Esophagus (tissue), 2 donors: ENCODE data around the gene CHST11. TPM values are rescaled to one million over a fixed set of nuclear protein-coding genes. Genes with fewer than 3 reads are reported as not detected.

ENCODE experiments used
- H3K27ac ChIP-seq, 2 donors: one replicate each; pipeline ENCODE4 v1.5.1; 2013; ENCODE audit warnings: low read depth in 2 of 2, mild to moderate bottlenecking in 2 of 2, inconsistent platforms in 1 of 2, low read length in 1 of 2, moderate library complexity in 1 of 2
- H3K27me3 ChIP-seq, 2 donors: one replicate each; pipeline ENCODE4 v1.6.1; 2013; ENCODE audit warnings: low read length in 2 of 2, control low read depth in 1 of 2, mild to moderate bottlenecking in 1 of 2; ENCODE audit not compliant: insufficient read depth in 2 of 2, control insufficient read depth in 1 of 2
- H3K36me3 ChIP-seq, 2 donors: one replicate each; pipeline ENCODE4 v1.6.1; 2013; ENCODE audit warnings: low read length in 1 of 2; ENCODE audit not compliant: control insufficient read depth in 2 of 2, insufficient read depth in 2 of 2
- H3K4me1 ChIP-seq, 2 donors: one replicate each; pipeline ENCODE4 v1.6.1; 2013; ENCODE audit warnings: low read length in 1 of 2; ENCODE audit not compliant: control insufficient read depth in 2 of 2, insufficient read depth in 2 of 2
- H3K4me3 ChIP-seq, 2 donors: one replicate each; pipeline ENCODE4 v1.5.1; 2013; ENCODE audit warnings: low read length in 2 of 2, mild to moderate bottlenecking in 2 of 2, low read depth in 1 of 2, moderate library complexity in 1 of 2
- H3K9me3 ChIP-seq, 2 donors: one replicate each; pipeline ENCODE4 v1.6.1; 2013; ENCODE audit warnings: mild to moderate bottlenecking in 2 of 2, low read depth in 1 of 2, low read length in 1 of 2, moderate library complexity in 1 of 2; ENCODE audit not compliant: control insufficient read depth in 2 of 2, insufficient read depth in 1 of 2
- WGBS, 2 donors: extraction: QIAGEN DNeasy Blood & Tissue Kit; methylation state at CpG; one replicate each; pipeline ENCODE4 v1.1.7; 2013; 5-methylcytosine and 5-hydroxymethylcytosine counted together
- polyA plus RNA-seq, 2 donors: library from polyadenylated mRNA; stranded (reverse); fragments of 200-250 nt; gene quantifications; one replicate each; pipeline ENCODE4 v1.2.3, GENCODE V29; 2013
- donor health status: healthy with polysubstance abuse.
- donor health status: Bipolar disorder and iron deficiency.

Gene CHST11
- polyA plus RNA-seq, 2 donors, result 0.53 to 1.4 TPM

DNA sequence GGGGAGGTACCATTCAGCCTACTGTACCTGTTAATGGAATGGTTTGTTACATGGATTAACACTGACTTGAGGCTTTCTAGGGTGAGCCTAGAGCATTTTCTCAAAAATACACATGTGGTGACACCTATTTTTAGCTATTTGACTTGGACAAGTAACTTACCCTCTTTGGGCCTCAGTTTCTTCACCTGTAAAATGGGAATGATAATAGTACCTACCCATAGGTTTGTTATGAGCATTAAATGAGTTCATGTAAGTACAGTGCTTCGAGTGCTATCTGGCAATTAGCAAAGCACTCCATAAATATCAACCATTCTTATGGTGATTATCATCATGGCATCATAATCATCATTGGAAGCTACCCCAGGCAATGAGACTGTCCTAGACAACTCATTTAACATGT, 216.5 kb downstream of the CHST11 start:
- no peaks in the 10 kb centered on the region for H3K36me3 ChIP-seq
- WGBS, 2 donors, result 79 to 94% methylated on average over 1 of the region's 1 CpG
- peaks cover 11 to 41% of the 10 kb centered on the region in 2 donors for H3K4me1 ChIP-seq
- no peaks in the 10 kb centered on the region for H3K9me3 ChIP-seq
- no peak overlapping the region for H3K27ac ChIP-seq
- H3K27me3 ChIP-seq, result no peaks in the 10 kb centered on the region
- no peak overlapping the region for H3K4me3 ChIP-seq

DNA sequence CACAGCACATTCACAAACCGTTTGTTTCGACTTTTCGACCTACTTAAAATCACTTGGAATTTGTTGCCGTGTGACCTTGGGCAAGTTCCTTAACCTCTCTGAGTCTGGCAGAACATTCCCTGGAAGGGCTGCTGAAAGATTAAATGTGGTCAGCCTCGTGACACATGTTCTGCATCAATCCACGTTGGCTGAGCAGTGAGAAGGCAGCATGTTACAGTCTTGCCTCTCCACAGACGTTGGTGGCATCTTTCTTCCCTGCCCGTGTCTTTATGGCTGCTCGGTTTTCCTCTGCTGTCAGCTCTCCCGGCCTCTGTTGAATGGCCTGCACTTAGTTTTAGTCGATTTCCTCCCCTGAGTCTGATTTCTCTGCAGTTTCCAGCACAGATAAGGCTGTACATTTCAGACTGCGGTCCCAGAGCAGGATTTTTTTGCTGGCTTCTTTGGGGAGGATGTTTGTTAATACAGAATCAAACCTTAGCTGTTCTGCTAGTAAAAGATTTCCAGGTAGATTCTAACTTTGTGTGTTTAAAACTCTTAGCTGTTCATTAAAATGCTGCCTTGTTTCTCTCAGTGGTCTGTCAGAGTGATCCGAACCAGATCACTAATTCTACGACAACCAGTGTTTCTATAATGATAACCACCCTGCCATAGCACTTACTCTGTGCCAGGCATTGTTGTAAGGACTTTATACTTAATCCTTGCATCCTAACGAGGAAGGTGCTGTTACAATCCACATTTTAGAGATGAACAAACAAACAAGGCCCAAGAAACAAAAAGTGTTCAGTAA, 217.1 kb downstream of the CHST11 start:
- no peaks in the 10 kb centered on the region for H3K27me3 ChIP-seq
- no peak overlapping the region for H3K4me3 ChIP-seq
- H3K27ac ChIP-seq, result no peak overlapping the region
- 78 to 79% methylated on average over 15 of the region's 15 CpGs for WGBS, 2 donors
- no peaks in the 10 kb centered on the region for H3K9me3 ChIP-seq
- no peaks in the 10 kb centered on the region for H3K36me3 ChIP-seq
- H3K4me1 ChIP-seq, result peaks cover 10 to 40% of the 10 kb centered on the region in 2 donors

DNA sequence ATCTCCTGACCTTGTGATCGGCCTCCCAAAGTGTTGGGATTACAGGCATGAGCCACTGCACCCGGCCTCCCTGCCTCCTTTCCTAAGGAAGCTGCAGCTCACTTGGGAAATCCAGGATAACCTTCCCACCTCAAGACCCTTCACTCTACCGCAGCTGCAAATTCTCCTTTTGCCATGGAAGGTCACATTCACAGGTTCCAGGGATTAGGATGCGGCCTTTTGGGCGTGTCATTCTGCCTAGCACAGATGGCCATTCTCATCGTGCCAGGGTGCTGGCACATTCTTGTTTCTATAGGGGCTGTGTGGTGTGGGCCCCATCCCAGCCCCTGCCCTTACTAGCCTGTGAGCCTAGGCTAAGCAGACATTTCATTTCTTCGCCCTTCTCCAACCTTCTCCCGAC, 219.9 kb downstream of the CHST11 start:
- 76 to 84% methylated on average over 8 of the region's 8 CpGs for WGBS, 2 donors
- H3K4me1 ChIP-seq, result peaks cover 6 to 27% of the 10 kb centered on the region in 2 donors
- no peaks in the 10 kb centered on the region for H3K36me3 ChIP-seq
- H3K27me3 ChIP-seq, result no peaks in the 10 kb centered on the region
- no peak overlapping the region for H3K4me3 ChIP-seq
- H3K27ac ChIP-seq, result no peak overlapping the region
- H3K9me3 ChIP-seq, result no peaks in the 10 kb centered on the region

DNA sequence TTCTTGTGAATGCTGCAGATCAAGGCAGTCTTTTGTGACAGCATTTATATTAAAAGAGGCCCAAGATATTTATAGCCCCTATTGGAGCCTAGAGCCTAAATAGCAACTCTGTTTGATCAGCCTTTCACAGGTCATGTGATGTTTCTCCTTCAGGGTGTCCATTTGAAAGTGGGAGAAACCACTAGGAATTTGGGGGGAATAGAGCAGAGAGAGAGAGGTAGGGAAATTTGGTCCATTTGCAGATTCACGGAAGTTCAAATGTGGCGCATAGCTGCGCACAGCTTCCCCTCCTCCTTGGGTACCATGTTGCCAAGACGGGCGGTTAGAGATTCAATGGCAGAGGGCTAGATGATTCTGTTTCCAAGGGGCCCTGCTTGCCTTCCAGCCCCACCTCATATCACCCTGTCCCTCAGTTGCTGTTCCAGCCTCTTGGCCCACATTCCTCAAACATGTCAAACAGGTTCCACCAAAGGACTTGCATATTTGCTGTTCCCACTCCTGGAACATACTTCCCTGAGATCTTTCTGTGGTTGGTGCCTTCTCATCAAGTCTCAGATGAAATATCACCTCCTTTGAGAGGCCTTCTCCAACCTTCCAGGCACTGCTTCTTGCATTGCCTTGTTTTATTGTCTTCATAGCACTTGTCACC, 220.8 kb downstream of the CHST11 start:
- Histone ChIP-seq H3K9me3 (no peaks in the 10 kb centered on the region), H3K27me3 (no peaks in the 10 kb centered on the region), H3K36me3 (no peaks in the 10 kb centered on the region), H3K27ac (no peak overlapping the region), H3K4me1 (peaks cover 3 to 17% of the 10 kb centered on the region in 2 donors), H3K4me3 (no peak overlapping the region)
- 91 to 99% methylated on average over 5 of the region's 5 CpGs for WGBS, 2 donors

DNA sequence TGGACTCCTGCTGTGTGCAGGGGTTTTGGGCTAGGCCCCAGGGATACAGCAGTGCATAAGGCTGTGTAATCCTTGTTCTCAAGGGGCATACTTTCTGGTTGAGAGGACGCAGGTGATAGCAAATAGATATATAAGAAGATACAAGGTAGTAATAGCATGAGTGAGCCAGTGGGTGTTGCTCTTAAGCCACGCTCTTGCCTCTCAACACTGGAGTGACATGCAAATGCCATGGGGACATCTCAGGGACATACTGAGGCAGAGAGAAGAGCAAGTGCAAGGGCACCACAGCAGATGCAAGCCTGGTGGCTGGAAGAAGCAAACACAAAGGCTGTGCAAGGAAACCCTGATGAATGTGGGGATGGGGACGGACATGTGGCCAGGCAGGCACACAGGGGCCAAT, 223.3 kb downstream of the CHST11 start:
- WGBS, 2 donors, result 88% methylated on average over 3 of the region's 3 CpGs

GRCh38 chr12:104680491-104680890, 223.7 kb downstream of the CHST11 start:
- Histone ChIP-seq H3K36me3 (no peaks in the 10 kb centered on the region), H3K4me3 (no peak overlapping the region), H3K27ac (no peak overlapping the region), H3K27me3 (no peaks in the 10 kb centered on the region), H3K4me1 (peaks cover 3 to 16% of the 10 kb centered on the region in 2 donors), H3K9me3 (no peaks in the 10 kb centered on the region)
- WGBS, 2 donors, result 74 to 78% methylated on average over 5 of the region's 5 CpGs

More for the DNA sequence above, 223.3 kb downstream of the CHST11 start:
- no peak overlapping the region for H3K27ac ChIP-seq
- H3K36me3 ChIP-seq, result no peaks in the 10 kb centered on the region
- no peaks in the 10 kb centered on the region for H3K9me3 ChIP-seq
- peaks cover 3 to 16% of the 10 kb centered on the region in 2 donors for H3K4me1 ChIP-seq
- H3K4me3 ChIP-seq, result no peak overlapping the region
- no peaks in the 10 kb centered on the region for H3K27me3 ChIP-seq

GRCh38 chr12:104681012-104681690, 224.4 kb downstream of the CHST11 start:
- H3K36me3 ChIP-seq, result no peaks in the 10 kb centered on the region
- no peak overlapping the region for H3K4me3 ChIP-seq
- peaks cover 3 to 16% of the 10 kb centered on the region in 2 donors for H3K4me1 ChIP-seq
- no peak overlapping the region for H3K27ac ChIP-seq
- H3K27me3 ChIP-seq, result no peaks in the 10 kb centered on the region
- H3K9me3 ChIP-seq, result no peaks in the 10 kb centered on the region
- WGBS, 2 donors, result 52 to 72% methylated on average over 3 of the region's 3 CpGs

GRCh38 chr12:104682790-104683279, 226.1 kb downstream of the CHST11 start:
- Histone ChIP-seq H3K9me3 (no peaks in the 10 kb centered on the region), H3K27me3 (no peaks in the 10 kb centered on the region), H3K27ac (peak overlapping the region in 1 of 2 donors; percentile 8), H3K36me3 (no peaks in the 10 kb centered on the region), H3K4me3 (no peak overlapping the region), H3K4me1 (peaks cover 3 to 10% of the 10 kb centered on the region in 2 donors)
- 76 to 81% methylated on average over 7 of the region's 7 CpGs for WGBS, 2 donors

DNA sequence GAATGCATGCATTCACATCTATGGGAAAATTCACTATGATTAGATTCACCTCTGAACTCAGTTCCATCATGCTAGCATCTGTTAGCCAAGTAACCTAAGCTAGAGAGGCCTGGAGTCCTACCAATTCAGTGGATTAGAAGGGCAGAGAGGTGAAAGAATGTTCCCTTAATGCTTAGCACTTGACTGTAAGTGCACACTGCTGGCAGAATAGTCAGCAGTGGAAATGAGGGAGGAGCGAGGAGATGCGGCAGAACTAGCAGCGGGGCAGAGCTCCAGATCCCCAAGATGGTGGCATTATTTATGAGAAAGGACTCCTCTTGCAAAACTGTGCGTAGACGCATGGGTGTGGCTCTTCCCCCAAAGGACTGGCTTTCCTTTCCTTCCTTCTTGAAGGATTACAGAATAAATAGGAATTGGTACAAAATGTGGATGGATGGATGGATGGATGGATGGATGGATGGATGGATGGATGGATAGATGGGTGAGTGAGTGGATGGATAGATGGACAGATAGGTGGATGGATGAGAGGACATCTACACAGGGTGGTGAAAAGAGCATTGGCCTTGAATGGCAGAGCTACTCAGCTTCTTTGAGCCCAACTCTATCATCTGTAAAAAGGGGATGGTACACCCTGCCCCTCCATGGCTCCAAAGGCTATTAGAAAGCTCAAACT, 227.2 kb downstream of the CHST11 start:
- H3K4me3 ChIP-seq, result no peak overlapping the region
- H3K27me3 ChIP-seq, result no peaks in the 10 kb centered on the region
- no peak overlapping the region for H3K27ac ChIP-seq
- WGBS, 2 donors, result 68 to 75% methylated on average over 5 of the region's 5 CpGs
- no peaks in the 10 kb centered on the region for H3K36me3 ChIP-seq
- no peaks in the 10 kb centered on the region for H3K9me3 ChIP-seq
- H3K4me1 ChIP-seq, result peaks cover 3 to 9% of the 10 kb centered on the region in 2 donors
